Fibroblast of peridontal ligament (primary cell): ENCODE measurements around the gene LONP2.
A peak's percentile ranks its signal among the peaks of the same experiment; 100 is the strongest.
"Not testable (repeated sequence)": the region's sequence is repeated elsewhere in the genome, so short reads cannot be mapped to it uniquely, and the experiment has no call there.

Experiments
- DNase-seq: peaks from one replicate; pipeline ENCODE4 v3.0.0-alpha.2; 2010; ENCODE audit errors: extremely low read depth

The LONP2 gene

GRCh38 chr16:48367441-48368049 is 123.4 kb downstream of the LONP2 start:
- DNase-seq: no peak

- DNase-seq: no peak
Observed at GRCh38 chr16:48369765-48370164, 125.7 kb downstream of the LONP2 start.

- no peak for DNase-seq
Observed at GRCh38 chr16:48370229-48370628, 126.1 kb downstream of the LONP2 start.

- not testable (repeated sequence) for DNase-seq
Observed at GRCh38 chr16:48370668-48371392, 126.7 kb downstream of the LONP2 start.

- no peak for DNase-seq
Observed at GRCh38 chr16:48371393-48371780, 127.3 kb downstream of the LONP2 start.

- no peak for DNase-seq
Observed at GRCh38 chr16:48372744-48373143, 128.6 kb downstream of the LONP2 start.

GRCh38 chr16:48373258-48374029 is 129.3 kb downstream of the LONP2 start:
- peak; percentile 35 for DNase-seq

GRCh38 chr16:48374255-48374654 is 130.2 kb downstream of the LONP2 start:
- DNase-seq: no peak

- DNase-seq: not testable (repeated sequence)
Observed at GRCh38 chr16:48377301-48377700, 133.2 kb downstream of the LONP2 start.

- DNase-seq: no peak
Observed at GRCh38 chr16:48378276-48378675, 134.2 kb downstream of the LONP2 start.

- no peak for DNase-seq
Observed at GRCh38 chr16:48378836-48379235, 134.7 kb downstream of the LONP2 start.

- no peak for DNase-seq
Observed at GRCh38 chr16:48381201-48381600, 137.1 kb downstream of the LONP2 start.

- no peak for DNase-seq
Observed at GRCh38 chr16:48382131-48382530, 138.0 kb downstream of the LONP2 start.

- peak; percentile 81 for DNase-seq
Observed at GRCh38 chr16:48383009-48383876, 139.1 kb downstream of the LONP2 start.

- no peak for DNase-seq
Observed at GRCh38 chr16:48383877-48384519, 139.9 kb downstream of the LONP2 start.

- peak; percentile 42 for DNase-seq
Observed at GRCh38 chr16:48384520-48385252, 140.6 kb downstream of the LONP2 start.

- peak; percentile 63 for DNase-seq
Observed at GRCh38 chr16:48385253-48386150, 141.4 kb downstream of the LONP2 start, which contains the start of gene SIAH1. Gene SIAH1 (minus strand): TSS chr16:48385413. CDS start chr16:48362428, 22,985 bp downstream.

GRCh38 chr16:48386559-48387312 is 142.6 kb downstream of the LONP2 start:
- DNase-seq: no peak

GRCh38 chr16:48392407-48392806 is 148.3 kb downstream of the LONP2 start:
- DNase-seq: no peak
